Karpas-422 (cell line): ENCODE measurements around the gene FMNL2. TPM values are rescaled to one million over a fixed set of nuclear protein-coding genes. Genes with fewer than 3 reads are reported as not detected.
A peak's percentile ranks its signal among the peaks of the same experiment; 100 is the strongest.

Experiments
- DNase-seq: peaks from one replicate; pipeline ENCODE4 v3.0.0-alpha.2; 2015
- H2AFZ ChIP-seq: fragments of 200-600 bp; sonication (generic); 2 replicates; pipeline ENCODE4 v1.6.1; 2014; ENCODE audit warnings: antibody characterized with exemption, low read length, mixed read lengths
- H3K27ac ChIP-seq: fragments of 200-600 bp; sonication (generic); 2 replicates; pipeline ENCODE4 v1.5.1; 2014; ENCODE audit warnings: mild to moderate bottlenecking, low read length, moderate library complexity
- H3K27me3 ChIP-seq: fragments of 200-600 bp; sonication (generic); 2 replicates; pipeline ENCODE4 v1.6.1; 2014; ENCODE audit warnings: low read length, mixed read lengths
- H3K36me3 ChIP-seq: fragments of 200-600 bp; sonication (generic); 2 replicates; pipeline ENCODE4 v1.6.1; 2014; ENCODE audit warnings: low read length, mixed read lengths; ENCODE audit not compliant: insufficient read depth
- H3K4me1 ChIP-seq: fragments of 200-600 bp; sonication (generic); 2 replicates; pipeline ENCODE4 v1.6.1; 2014; ENCODE audit warnings: mild to moderate bottlenecking, low read length, mixed read lengths
- H3K4me2 ChIP-seq: fragments of 200-600 bp; sonication (generic); 2 replicates; pipeline ENCODE4 v1.6.1; 2014; ENCODE audit warnings: low read length, low read depth, mild to moderate bottlenecking; ENCODE audit not compliant: poor library complexity, severe bottlenecking
- H3K4me3 ChIP-seq: fragments of 200-600 bp; sonication (generic); 2 replicates; pipeline ENCODE4 v1.5.1; 2014; ENCODE audit warnings: mild to moderate bottlenecking, antibody characterized with exemption, low read length, mixed read lengths
- H3K79me2 ChIP-seq: fragments of 200-600 bp; sonication (generic); 2 replicates; pipeline ENCODE4 v1.6.1; 2014; ENCODE audit warnings: mild to moderate bottlenecking, low read length, mixed read lengths
- H3K9ac ChIP-seq: fragments of 200-600 bp; sonication (generic); 2 replicates; pipeline ENCODE4 v1.6.0; 2014; ENCODE audit warnings: low read length
- H3K9me2 ChIP-seq: fragments of 200-600 bp; sonication (generic), shearing (Covaris generic); replicated peaks from 2 replicates; pipeline ENCODE4 v1.6.0; 2014; ENCODE audit warnings: mild to moderate bottlenecking, low read length, moderate library complexity; ENCODE audit not compliant: insufficient read depth
- H3K9me3 ChIP-seq: fragments of 300-700, 200-600 bp; sonication (generic); 2 replicates; pipeline ENCODE4 v1.6.1; 2014; ENCODE audit warnings: low read length, mixed read lengths
- H4K20me1 ChIP-seq: fragments of 200-600 bp; sonication (generic); 2 replicates; pipeline ENCODE4 v1.6.1; 2014; ENCODE audit warnings: mild to moderate bottlenecking, antibody characterized with exemption, low read length, low read depth; ENCODE audit not compliant: insufficient read depth
- total RNA-seq: library from RNA; depleted of rRNA; stranded (reverse); fragments of >200 nt; shearing (Covaris generic); gene quantifications from 2 replicates; pipeline ENCODE4 v1.2.3, GENCODE V29; 2014; ENCODE audit warnings: low replicate concordance

Gene FMNL2
- total RNA-seq, 1 experiment from 2014 or later: 3.2 TPM

DNA sequence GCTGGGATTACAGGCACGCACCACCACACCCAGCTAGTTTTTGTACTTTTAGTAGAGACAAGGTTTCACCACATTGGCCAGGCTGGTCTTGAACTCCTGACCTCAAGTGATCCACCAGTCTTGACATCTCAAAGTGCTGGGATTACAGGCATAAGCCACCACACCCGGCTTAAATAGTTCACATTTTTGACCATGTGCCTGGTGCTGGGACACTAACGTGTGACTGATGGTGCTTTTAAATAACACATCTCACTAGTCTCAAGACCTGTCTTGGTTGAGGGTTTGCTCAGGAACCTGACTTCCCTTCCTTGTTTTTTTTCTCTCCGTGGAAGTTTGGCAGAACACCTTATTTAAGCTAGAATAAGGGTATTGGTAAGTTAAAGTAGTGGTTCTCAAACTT, 8.5 kb downstream of the FMNL2 start:
- no peaks in the 10 kb centered on the region for H3K36me3 ChIP-seq
- no peaks in the 10 kb centered on the region for H3K9me2 ChIP-seq
- DNase-seq: no peak
- 0 out of 2 replicates have a peak, but pooled peaks cover 4% of the 10 kb centered on the region for H3K27me3 ChIP-seq
- no peaks in the 10 kb centered on the region for H3K4me1 ChIP-seq
- H3K4me3 ChIP-seq: no peak overlapping the region
- H4K20me1 ChIP-seq: no peaks in the 10 kb centered on the region
- no peaks in the 10 kb centered on the region for H3K9me3 ChIP-seq
- no peak overlapping the region for H2AFZ ChIP-seq
- H3K27ac ChIP-seq: no peak overlapping the region
- H3K9ac ChIP-seq: no peak overlapping the region
- no peaks in the 10 kb centered on the region for H3K79me2 ChIP-seq
- H3K4me2 ChIP-seq: no peak overlapping the region

DNA sequence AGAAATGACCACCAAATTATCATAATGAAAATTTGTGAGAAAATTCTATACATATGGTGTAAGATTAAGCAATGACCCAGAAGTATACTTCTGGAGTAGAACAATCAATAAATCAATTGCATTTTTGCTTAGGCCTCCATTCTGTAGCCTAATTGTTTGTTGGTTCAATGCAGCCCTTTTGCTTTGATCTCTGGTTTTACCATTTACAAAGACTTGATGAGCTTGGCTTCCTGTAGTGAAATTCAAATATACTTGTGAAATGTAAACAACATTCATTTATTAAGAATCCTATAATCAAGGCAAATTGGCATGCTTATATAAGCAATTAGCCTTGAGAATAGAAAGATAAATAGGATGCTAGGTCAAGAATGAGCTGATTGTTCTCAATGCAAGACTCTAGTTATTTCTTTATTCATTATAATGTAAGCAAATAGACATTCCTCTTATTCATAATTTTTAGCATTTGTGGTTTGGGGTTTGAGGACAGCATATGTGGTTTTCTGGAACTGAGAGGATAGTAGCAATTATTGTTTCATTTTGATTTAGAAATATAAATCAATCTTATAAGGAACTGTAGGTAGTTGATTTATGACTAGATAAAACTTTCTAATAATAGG, 9.7 kb downstream of the FMNL2 start:
- 0 out of 2 replicates have a peak, but pooled peaks cover 4% of the 10 kb centered on the region for H3K27me3 ChIP-seq
- H3K27ac ChIP-seq: no peak overlapping the region
- H3K79me2 ChIP-seq: no peaks in the 10 kb centered on the region
- DNase-seq: no peak
- no peaks in the 10 kb centered on the region for H3K9me3 ChIP-seq
- no peak overlapping the region for H3K4me2 ChIP-seq
- no peaks in the 10 kb centered on the region for H3K4me1 ChIP-seq
- no peaks in the 10 kb centered on the region for H3K9me2 ChIP-seq
- no peak overlapping the region for H3K4me3 ChIP-seq
- H3K36me3 ChIP-seq: no peaks in the 10 kb centered on the region
- no peak overlapping the region for H2AFZ ChIP-seq
- no peak overlapping the region for H3K9ac ChIP-seq
- H4K20me1 ChIP-seq: no peaks in the 10 kb centered on the region

DNA sequence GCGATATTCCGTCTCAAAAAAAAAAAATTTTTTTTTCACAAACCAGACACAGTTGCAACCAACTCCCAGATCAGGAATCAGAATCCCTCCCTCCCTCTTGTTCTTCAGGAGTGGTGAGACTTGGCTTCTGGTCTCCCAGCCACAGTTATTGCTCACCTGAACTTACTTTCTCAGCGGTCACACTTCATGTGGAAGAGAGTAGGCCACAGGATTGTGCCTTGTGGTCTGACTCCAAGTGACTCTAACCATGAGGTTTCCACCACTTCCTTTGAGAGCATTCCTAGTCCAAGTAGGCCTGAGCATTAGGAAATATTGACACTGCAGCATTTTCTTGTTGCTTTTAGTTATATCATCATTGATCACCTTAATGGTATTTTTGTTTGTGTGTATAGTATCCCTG, 12.1 kb downstream of the FMNL2 start:
- no peaks in the 10 kb centered on the region for H3K9me2 ChIP-seq
- H2AFZ ChIP-seq: no peak overlapping the region
- H3K4me1 ChIP-seq: no peaks in the 10 kb centered on the region
- H4K20me1 ChIP-seq: no peaks in the 10 kb centered on the region
- H3K9me3 ChIP-seq: no peaks in the 10 kb centered on the region
- no peaks in the 10 kb centered on the region for H3K79me2 ChIP-seq
- no peak overlapping the region for H3K9ac ChIP-seq
- DNase-seq: no peak
- no peaks in the 10 kb centered on the region for H3K27me3 ChIP-seq
- H3K4me2 ChIP-seq: no peak overlapping the region
- H3K27ac ChIP-seq: no peak overlapping the region
- no peaks in the 10 kb centered on the region for H3K36me3 ChIP-seq
- no peak overlapping the region for H3K4me3 ChIP-seq

DNA sequence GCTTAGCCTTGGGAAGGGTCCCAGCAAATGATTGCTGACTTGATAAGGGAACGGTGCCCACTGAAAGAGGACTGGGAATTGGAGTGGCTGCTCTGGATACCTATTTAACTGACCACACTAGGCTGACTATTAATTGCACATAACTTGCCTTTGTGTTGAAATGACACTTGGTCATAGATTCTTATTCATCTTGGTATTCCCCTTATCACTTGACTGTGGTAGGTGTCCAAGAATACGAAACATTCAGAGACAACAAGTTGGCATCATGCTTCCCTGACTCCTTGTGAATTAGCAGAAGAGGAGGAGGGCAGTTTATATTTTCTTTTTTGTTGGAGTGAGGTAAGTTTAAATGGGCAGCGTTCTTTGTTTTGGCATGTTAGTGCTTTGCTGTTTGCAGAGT, 13.4 kb downstream of the FMNL2 start:
- H3K27me3 ChIP-seq: no peaks in the 10 kb centered on the region
- H3K4me2 ChIP-seq: no peak overlapping the region
- no peak overlapping the region for H2AFZ ChIP-seq
- H4K20me1 ChIP-seq: no peaks in the 10 kb centered on the region
- no peak for DNase-seq
- H3K9me3 ChIP-seq: no peaks in the 10 kb centered on the region
- H3K4me3 ChIP-seq: no peak overlapping the region
- no peaks in the 10 kb centered on the region for H3K4me1 ChIP-seq
- H3K9me2 ChIP-seq: no peaks in the 10 kb centered on the region
- no peaks in the 10 kb centered on the region for H3K36me3 ChIP-seq
- no peak overlapping the region for H3K9ac ChIP-seq
- H3K79me2 ChIP-seq: no peaks in the 10 kb centered on the region
- H3K27ac ChIP-seq: no peak overlapping the region

DNA sequence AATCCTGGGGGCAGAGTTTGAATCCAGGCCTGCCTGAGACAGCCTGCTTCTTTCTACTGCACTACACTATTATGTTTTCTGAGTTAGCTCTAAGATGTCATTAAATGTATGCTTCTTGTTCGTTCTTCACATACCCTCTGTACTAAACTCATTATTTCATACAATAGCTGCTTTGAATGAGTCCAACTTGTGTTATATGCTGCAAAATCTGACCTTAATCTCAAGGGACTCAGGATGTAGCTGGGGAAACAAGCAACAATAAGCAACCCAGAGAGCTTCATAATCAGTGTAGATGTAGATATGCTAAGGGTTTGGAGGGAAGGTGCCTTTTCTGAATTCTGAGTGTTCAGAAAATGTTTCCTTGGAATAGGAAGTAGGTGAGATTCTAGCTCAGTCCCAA, 14.4 kb downstream of the FMNL2 start:
- no peaks in the 10 kb centered on the region for H3K9me2 ChIP-seq
- H3K9me3 ChIP-seq: no peaks in the 10 kb centered on the region
- no peak overlapping the region for H3K9ac ChIP-seq
- no peak overlapping the region for H3K4me2 ChIP-seq
- DNase-seq: no peak
- no peaks in the 10 kb centered on the region for H3K36me3 ChIP-seq
- H3K79me2 ChIP-seq: no peaks in the 10 kb centered on the region
- no peak overlapping the region for H2AFZ ChIP-seq
- no peaks in the 10 kb centered on the region for H4K20me1 ChIP-seq
- H3K27ac ChIP-seq: no peak overlapping the region
- H3K4me1 ChIP-seq: no peaks in the 10 kb centered on the region
- no peaks in the 10 kb centered on the region for H3K27me3 ChIP-seq
- H3K4me3 ChIP-seq: no peak overlapping the region

DNA sequence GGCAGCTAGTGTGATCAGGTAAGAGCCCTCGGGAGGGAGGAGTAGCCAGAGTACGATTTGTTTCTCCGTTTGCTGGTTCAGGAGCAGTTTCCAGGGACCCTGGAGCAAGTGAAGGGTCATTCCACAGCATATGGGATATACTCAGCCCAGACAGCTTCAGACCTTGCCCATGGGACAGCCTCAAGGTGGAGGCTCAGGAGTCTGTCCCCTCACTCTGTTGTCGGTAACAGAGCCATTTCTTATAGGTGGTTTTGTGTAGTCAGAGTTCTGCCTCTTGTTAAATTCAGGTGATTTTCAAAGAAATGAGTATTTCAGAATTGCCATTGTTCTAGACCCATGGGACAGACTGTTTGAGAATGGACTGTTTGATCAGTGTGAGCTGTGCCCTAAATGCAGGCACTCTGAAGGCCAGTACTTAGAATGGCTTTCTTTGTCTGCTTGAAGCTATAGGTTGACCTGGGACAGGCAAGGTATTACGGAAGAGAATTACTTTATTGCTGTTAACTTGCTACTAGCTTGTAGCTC, 15.2 kb downstream of the FMNL2 start:
- H3K9ac ChIP-seq: no peak overlapping the region
- H3K4me2 ChIP-seq: no peak overlapping the region
- H3K27me3 ChIP-seq: no peaks in the 10 kb centered on the region
- no peak overlapping the region for H3K4me3 ChIP-seq
- no peaks in the 10 kb centered on the region for H3K9me3 ChIP-seq
- no peaks in the 10 kb centered on the region for H3K9me2 ChIP-seq
- no peak for DNase-seq
- H2AFZ ChIP-seq: no peak overlapping the region
- no peaks in the 10 kb centered on the region for H3K4me1 ChIP-seq
- no peaks in the 10 kb centered on the region for H3K79me2 ChIP-seq
- no peaks in the 10 kb centered on the region for H4K20me1 ChIP-seq
- no peak overlapping the region for H3K27ac ChIP-seq
- H3K36me3 ChIP-seq: no peaks in the 10 kb centered on the region

DNA sequence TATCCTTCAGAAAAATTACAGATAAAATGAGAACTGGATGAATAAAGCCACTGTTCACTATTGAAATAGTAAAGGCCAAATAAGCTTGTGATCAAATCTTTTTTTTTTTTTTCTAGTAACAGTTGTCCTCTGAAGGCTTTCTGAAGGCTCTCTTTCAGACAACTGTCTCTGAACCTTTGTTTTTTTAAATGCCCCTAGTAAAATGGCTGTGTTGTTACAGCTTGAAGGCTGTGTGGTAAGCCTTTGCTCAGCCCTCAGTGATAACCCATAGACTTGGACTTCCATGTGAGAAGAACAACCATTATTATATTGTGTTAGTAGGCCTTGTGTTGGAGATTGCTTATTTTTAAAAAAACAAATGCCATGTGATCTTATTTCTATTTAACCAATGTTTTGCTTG, 17.6 kb downstream of the FMNL2 start:
- no peaks in the 10 kb centered on the region for H3K9me3 ChIP-seq
- no peaks in the 10 kb centered on the region for H3K27me3 ChIP-seq
- no peaks in the 10 kb centered on the region for H3K9me2 ChIP-seq
- no peak overlapping the region for H3K27ac ChIP-seq
- H3K9ac ChIP-seq: no peak overlapping the region
- H2AFZ ChIP-seq: no peak overlapping the region
- no peaks in the 10 kb centered on the region for H3K4me1 ChIP-seq
- H3K79me2 ChIP-seq: no peaks in the 10 kb centered on the region
- H3K4me3 ChIP-seq: no peak overlapping the region
- no peaks in the 10 kb centered on the region for H3K36me3 ChIP-seq
- peak; percentile 25 for DNase-seq
- no peaks in the 10 kb centered on the region for H4K20me1 ChIP-seq
- H3K4me2 ChIP-seq: no peak overlapping the region

DNA sequence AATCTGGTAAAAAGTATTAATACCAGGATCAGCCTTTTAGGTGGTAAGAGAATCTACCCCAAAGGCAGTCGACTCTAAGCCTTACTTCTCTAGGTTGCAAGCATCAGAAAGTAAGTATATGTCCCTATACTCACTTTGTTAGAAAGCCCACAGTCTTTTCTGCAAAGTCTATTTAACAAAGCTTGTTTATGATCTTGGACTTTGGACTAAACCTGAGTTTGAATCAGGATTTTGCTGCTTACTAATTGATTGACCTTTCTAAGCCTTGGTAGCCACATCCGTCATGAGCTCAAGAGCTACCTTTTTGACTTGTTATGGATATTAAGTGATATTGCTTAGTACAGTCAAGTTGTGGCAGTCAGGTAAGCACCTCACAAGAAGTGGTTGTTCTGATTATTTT, 18.4 kb downstream of the FMNL2 start:
- Histone ChIP-seq H3K9ac (no peak overlapping the region), H3K4me2 (no peak overlapping the region)

More for the DNA sequence above, 18.4 kb downstream of the FMNL2 start:
- Histone ChIP-seq H3K9me3 (no peaks in the 10 kb centered on the region), H3K79me2 (no peaks in the 10 kb centered on the region), H3K4me1 (no peaks in the 10 kb centered on the region), H3K36me3 (no peaks in the 10 kb centered on the region), H3K27me3 (no peaks in the 10 kb centered on the region), H2AFZ (no peak overlapping the region), H4K20me1 (no peaks in the 10 kb centered on the region), H3K9me2 (no peaks in the 10 kb centered on the region), H3K4me3 (no peak overlapping the region), H3K27ac (no peak overlapping the region)
- DNase-seq: no peak
